PC-9 (cell line): ENCODE results near the gene MTMR10. TPM values are rescaled to one million over a fixed set of nuclear protein-coding genes. Genes with fewer than 3 reads are reported as not detected.

Source experiments
- BruUV-seq: library from RNA; stranded (reverse); fragments of 400-500 nt; replicated peaks from 2 replicates; lab custom pipeline; 2021; lab: Mats Ljungman, UMichigan
- CTCF ChIA-PET: fragments of 300-600 bp; sonication (Branson Sonifier 250); formaldehyde crosslinking; loops from one replicate; lab custom pipeline; 2022; ENCODE audit warnings: antibody characterized with exemption; lab: Charles Lee
- POLR2A ChIA-PET: fragments of 300-600 bp; sonication (Branson Sonifier 250); formaldehyde crosslinking; loops from one replicate; lab custom pipeline; 2022; ENCODE audit warnings: antibody characterized with exemption; ENCODE audit not compliant: unreplicated experiment; lab: Charles Lee
- DNase-seq, 2 experiments: peaks; one replicate each; pipeline versions ENCODE4 v3.0.0 to v3.0.0-alpha.2; 2015 to 2022; ENCODE audit warnings: mixed read lengths in 1 of 2
- H2AFZ ChIP-seq: fragments of 200-600 bp; sonication (generic); 2 replicates; pipeline ENCODE4 v1.8.1; 2017; ENCODE audit warnings: antibody characterized with exemption
- H3F3A ChIP-seq: fragments of 200-600 bp; sonication (generic); 2 replicates; pipeline ENCODE4 v1.8.1; 2017; ENCODE audit warnings: antibody characterized with exemption, mild to moderate bottlenecking, low read depth; ENCODE audit not compliant: insufficient read depth
- H3K27ac ChIP-seq: fragments of 200-600 bp; sonication (generic); 2 replicates; pipeline ENCODE4 v1.6.1; 2016; ENCODE audit warnings: mixed run types
- H3K27me3 ChIP-seq: fragments of 200-600 bp; sonication (generic); 2 replicates; pipeline ENCODE4 v1.6.1; 2016; ENCODE audit warnings: low read depth, mixed run types; ENCODE audit not compliant: insufficient read depth
- H3K36me3 ChIP-seq: fragments of 200-600 bp; sonication (generic); 2 replicates; pipeline ENCODE4 v1.6.1; 2016; ENCODE audit warnings: low read depth, mixed run types
- H3K4me1 ChIP-seq: fragments of 200-600 bp; sonication (generic); replicated peaks from 2 replicates; pipeline ENCODE4 v1.6.1; 2016; ENCODE audit warnings: mixed run types; ENCODE audit not compliant: insufficient read depth
- H3K4me2 ChIP-seq: fragments of 200-600 bp; sonication (generic); 2 replicates; pipeline ENCODE4 v1.6.1; 2017; ENCODE audit warnings: mixed run types
- H3K4me3 ChIP-seq: fragments of 200-600 bp; sonication (generic); 2 replicates; pipeline ENCODE4 v1.6.1; 2016; ENCODE audit warnings: mixed run types
- H3K79me2 ChIP-seq: fragments of 200-600 bp; sonication (generic); 2 replicates; pipeline ENCODE4 v1.6.1; 2017; ENCODE audit warnings: low read depth, mixed run types
- H3K9me2 ChIP-seq: fragments of 200-600 bp; sonication (generic); 2 replicates; pipeline ENCODE4 v1.8.1; 2017; ENCODE audit warnings: mild to moderate bottlenecking; ENCODE audit not compliant: insufficient read depth
- H3K9me3 ChIP-seq: fragments of 200-600 bp; sonication (generic); 2 replicates; pipeline ENCODE4 v1.8.1; 2016; ENCODE audit warnings: low read depth; ENCODE audit not compliant: insufficient read depth
- H4K20me1 ChIP-seq: fragments of 200-600 bp; sonication (generic); 2 replicates; pipeline ENCODE4 v1.8.1; 2017; ENCODE audit not compliant: insufficient read depth
- EZH2 ChIP-seq: fragments of 200-600 bp; sonication (generic); IDR thresholded peaks from 2 replicates; pipeline ENCODE4 v1.8.0; 2017; ENCODE audit warnings: antibody characterized with exemption, low read depth
- intact Hi-C: fragments of 100-400 bp; cut with micrococcal nuclease; formaldehyde crosslinking; loops from one replicate; pipeline ENCODE4 v1.10.0; 2022; ENCODE audit not compliant: unreplicated experiment
- total RNA-seq: library from RNA; stranded (reverse); gene quantifications from 2 replicates; pipeline ENCODE4 v1.2.3, GENCODE V29; 2021
- TF ChIP-seq, protein P1 (sequence below): fragments of 200-600 bp; sonication (generic); conservative IDR thresholded peaks from 2 replicates; pipeline ENCODE4 v1.6.1; 2017; ENCODE audit warnings: mixed run types, antibody characterized with exemption, mild to moderate bottlenecking, moderate library complexity

MTMR10 gene
- total RNA-seq, 1 experiment from 2014 or later = 6.2 TPM

DNA sequence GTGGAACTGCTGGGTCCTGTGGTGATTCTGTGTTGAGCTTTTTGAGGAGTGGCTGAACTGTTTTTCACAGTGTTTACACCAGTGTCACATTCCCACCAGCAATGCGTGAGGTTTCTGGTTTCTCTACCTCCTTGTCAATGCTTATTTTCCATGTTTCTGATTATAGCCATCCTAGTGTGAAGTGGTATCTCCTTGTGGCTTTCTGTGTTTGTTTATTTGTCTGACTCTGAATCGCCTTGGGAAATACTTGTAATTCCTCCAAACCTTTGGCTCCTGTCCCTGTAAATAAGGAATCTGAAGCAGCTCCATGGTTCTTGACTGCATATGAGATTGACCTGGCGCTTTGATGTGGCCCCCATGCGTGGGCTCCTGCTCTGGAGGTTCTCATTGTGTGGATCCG is 67.1 kb downstream of the MTMR10 start:
- ChIA-PET CTCF (no interaction called here), POLR2A (no interaction called here)
- H4K20me1 ChIP-seq = no peaks in the 10 kb centered on the region
- H3K36me3 ChIP-seq = no peaks in the 10 kb centered on the region
- no peaks in the 10 kb centered on the region for H3K9me3 ChIP-seq
- no peaks in the 10 kb centered on the region for H3K79me2 ChIP-seq
- DNase-seq = no peak
- BruUV-seq = no TSS peak
- H3K4me3 ChIP-seq = no peak overlapping the region
- no peak overlapping the region for H3K27ac ChIP-seq
- TF ChIP-seq, protein P1, sequence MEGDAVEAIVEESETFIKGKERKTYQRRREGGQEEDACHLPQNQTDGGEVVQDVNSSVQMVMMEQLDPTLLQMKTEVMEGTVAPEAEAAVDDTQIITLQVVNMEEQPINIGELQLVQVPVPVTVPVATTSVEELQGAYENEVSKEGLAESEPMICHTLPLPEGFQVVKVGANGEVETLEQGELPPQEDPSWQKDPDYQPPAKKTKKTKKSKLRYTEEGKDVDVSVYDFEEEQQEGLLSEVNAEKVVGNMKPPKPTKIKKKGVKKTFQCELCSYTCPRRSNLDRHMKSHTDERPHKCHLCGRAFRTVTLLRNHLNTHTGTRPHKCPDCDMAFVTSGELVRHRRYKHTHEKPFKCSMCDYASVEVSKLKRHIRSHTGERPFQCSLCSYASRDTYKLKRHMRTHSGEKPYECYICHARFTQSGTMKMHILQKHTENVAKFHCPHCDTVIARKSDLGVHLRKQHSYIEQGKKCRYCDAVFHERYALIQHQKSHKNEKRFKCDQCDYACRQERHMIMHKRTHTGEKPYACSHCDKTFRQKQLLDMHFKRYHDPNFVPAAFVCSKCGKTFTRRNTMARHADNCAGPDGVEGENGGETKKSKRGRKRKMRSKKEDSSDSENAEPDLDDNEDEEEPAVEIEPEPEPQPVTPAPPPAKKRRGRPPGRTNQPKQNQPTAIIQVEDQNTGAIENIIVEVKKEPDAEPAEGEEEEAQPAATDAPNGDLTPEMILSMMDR = no peak
- TF ChIP-seq EZH2 = no peak
- H3K27me3 ChIP-seq = no peaks in the 10 kb centered on the region
- no peak overlapping the region for H2AFZ ChIP-seq
- H3K4me2 ChIP-seq = no peak overlapping the region
- H3F3A ChIP-seq = no peaks in the 10 kb centered on the region
- intact Hi-C loops = no loop called here
- H3K4me1 ChIP-seq = no peaks in the 10 kb centered on the region
- H3K9me2 ChIP-seq = no peaks in the 10 kb centered on the region

DNA sequence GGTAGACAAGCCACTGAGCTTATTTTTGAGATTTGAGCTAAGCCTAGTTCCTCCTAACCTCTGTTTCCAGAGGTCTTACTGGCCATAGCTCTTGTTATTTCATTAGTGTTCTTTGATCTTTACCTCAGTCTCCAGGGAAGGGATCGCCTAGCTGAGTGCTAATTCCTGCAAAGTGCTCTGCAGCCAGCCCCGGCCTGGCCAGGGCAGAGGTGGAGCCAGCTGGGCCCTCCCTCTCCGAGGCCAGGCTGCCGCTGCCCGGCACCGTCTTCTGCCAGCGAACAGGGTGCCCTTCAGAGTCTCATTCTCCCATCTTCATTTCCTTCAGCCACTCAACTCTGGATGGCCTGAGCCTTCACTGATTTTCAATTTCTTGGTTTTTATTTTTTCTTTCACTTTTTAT is 68.0 kb downstream of the MTMR10 start:
- intact Hi-C loops = no loop called here
- CTCF ChIA-PET = no interaction called here
- TF ChIP-seq, protein P1 = no peak
- no peak for TF ChIP-seq EZH2
- Histone ChIP-seq H3K9me3 (no peaks in the 10 kb centered on the region), H4K20me1 (no peaks in the 10 kb centered on the region), H3K4me1 (no peaks in the 10 kb centered on the region), H2AFZ (no peak overlapping the region), H3F3A (no peaks in the 10 kb centered on the region), H3K27ac (no peak overlapping the region), H3K9me2 (no peaks in the 10 kb centered on the region), H3K4me2 (no peak overlapping the region), H3K27me3 (no peaks in the 10 kb centered on the region), H3K79me2 (no peaks in the 10 kb centered on the region), H3K36me3 (no peaks in the 10 kb centered on the region), H3K4me3 (no peak overlapping the region)
- no TSS peak for BruUV-seq
- DNase-seq = no peak
- POLR2A ChIA-PET = no interaction called here

DNA sequence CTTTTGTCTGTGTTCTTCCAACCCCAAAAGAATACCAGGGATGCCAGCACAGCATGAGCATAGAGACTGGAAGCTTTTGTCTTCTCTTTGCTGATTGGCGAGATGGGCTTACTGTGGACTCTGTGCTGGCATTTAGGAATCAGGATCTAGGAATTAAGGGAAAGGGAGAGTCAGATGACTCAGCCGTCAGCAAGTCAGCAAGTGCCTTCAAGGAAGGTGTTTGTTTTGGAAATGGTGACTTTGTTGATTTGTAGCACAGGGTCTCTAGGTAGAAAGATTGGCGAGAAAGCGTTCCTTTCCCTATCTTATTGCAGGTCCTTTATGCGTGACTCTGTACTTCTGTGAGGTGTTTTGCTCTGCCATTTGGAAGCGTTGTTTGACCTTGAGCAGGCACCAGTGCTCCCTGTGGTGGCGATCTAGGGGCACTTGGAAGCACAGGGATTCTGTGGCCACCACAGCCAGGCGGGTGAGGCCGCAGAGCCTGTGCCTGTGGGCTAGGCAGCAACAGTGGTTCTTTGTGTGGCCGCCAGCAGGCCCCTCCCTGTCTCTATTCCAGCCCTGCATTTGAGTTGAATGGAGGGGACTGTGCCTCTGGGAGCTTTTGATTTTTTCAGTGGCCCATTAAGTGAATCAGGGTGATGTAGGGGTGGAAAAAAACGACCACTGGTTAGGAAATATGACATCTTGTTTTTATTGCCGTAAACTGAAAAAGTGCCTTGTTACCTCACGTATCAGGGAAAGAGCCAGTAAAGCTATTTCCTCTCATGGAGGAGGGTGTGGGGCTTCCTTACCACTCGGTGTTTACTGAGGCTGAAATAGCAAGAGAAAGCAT is 68.7 kb downstream of the MTMR10 start:
- Histone ChIP-seq H3K9me2 (no peaks in the 10 kb centered on the region), H3F3A (no peaks in the 10 kb centered on the region), H3K27me3 (no peaks in the 10 kb centered on the region), H4K20me1 (no peaks in the 10 kb centered on the region), H3K4me1 (no peaks in the 10 kb centered on the region), H3K36me3 (no peaks in the 10 kb centered on the region), H3K9me3 (no peaks in the 10 kb centered on the region), H2AFZ (no peak overlapping the region), H3K79me2 (no peaks in the 10 kb centered on the region), H3K4me3 (no peak overlapping the region), H3K4me2 (no peak overlapping the region), H3K27ac (no peak overlapping the region)
- intact Hi-C loops = no loop called here
- TF ChIP-seq, protein P1 = no peak
- TF ChIP-seq EZH2 = no peak
- ChIA-PET POLR2A (no interaction called here), CTCF (no interaction called here)
- no TSS peak for BruUV-seq
- DNase-seq = no peak
